Panc1 (cell line): ENCODE results near the gene GPBP1L1. TPM values are rescaled to one million over a fixed set of nuclear protein-coding genes. Genes with fewer than 3 reads are reported as not detected.

Source experiments
- ATAC-seq: fragments of 200-7000 bp; cut with Tn5 transposase; 2 replicates; pipeline ENCODE4 v1.9.1; 2020; ENCODE audit warnings: mild to moderate bottlenecking, moderate library complexity
- BruUV-seq: library from RNA; stranded (reverse); fragments of 400-500 nt; replicated peaks from 2 replicates; lab custom pipeline; 2021; lab: Mats Ljungman, UMichigan
- CTCF ChIA-PET: fragments of 300-600 bp; sonication (Branson Sonifier 250); formaldehyde crosslinking; loops from one replicate; lab custom pipeline; 2022; ENCODE audit warnings: antibody characterized with exemption; lab: Charles Lee
- POLR2A ChIA-PET: fragments of 300-600 bp; sonication (Branson Sonifier 250); formaldehyde crosslinking; loops from one replicate; lab custom pipeline; 2022; ENCODE audit warnings: antibody characterized with exemption; lab: Charles Lee
- DNase-seq: peaks from one replicate; pipeline ENCODE4 v3.0.0-alpha.2; 2010; ENCODE audit warnings: low read depth, low spot score
- H3K27ac ChIP-seq: 2 replicates; pipeline ENCODE4 v1.5.1; 2011; ENCODE audit warnings: mild to moderate bottlenecking, low read length, inconsistent platforms
- H3K27me3 ChIP-seq: fragments of 200-500 bp; sonication (Bioruptor generic); 2 replicates; pipeline ENCODE4 v1.6.0; 2014; ENCODE audit warnings: low read length, inconsistent platforms; ENCODE audit not compliant: control insufficient read depth, insufficient read depth
- H3K36me3 ChIP-seq: fragments of 200-500 bp; sonication (Bioruptor generic); 2 replicates; pipeline ENCODE4 v1.5.1; 2014; ENCODE audit warnings: inconsistent platforms, mild to moderate bottlenecking, low read length, moderate library complexity; ENCODE audit not compliant: control insufficient read depth, insufficient read depth
- H3K4me1 ChIP-seq: 2 replicates; pipeline ENCODE4 v1.5.1; 2011; ENCODE audit warnings: inconsistent platforms, mild to moderate bottlenecking, low read length, moderate library complexity; ENCODE audit not compliant: control insufficient read depth, insufficient read depth
- H3K4me3 ChIP-seq, 2 experiments: 2 replicates each; pipeline ENCODE4 v1.5.1; 2011 to 2012; ENCODE audit warnings: low read depth in 2 of 2, low read length in 2 of 2, mild to moderate bottlenecking in 2 of 2, inconsistent platforms in 1 of 2, moderate library complexity in 1 of 2
- H3K9me3 ChIP-seq: fragments of 200-500 bp; sonication (Bioruptor generic); 2 replicates; pipeline ENCODE4 v1.5.1; 2014; ENCODE audit warnings: low read depth, mild to moderate bottlenecking, inconsistent platforms, low read length, moderate library complexity; ENCODE audit not compliant: control insufficient read depth, insufficient read depth
- CTCF ChIP-seq: fragments of 450-650 bp; IDR thresholded peaks from 2 replicates; pipeline ENCODE4 v1.5.1; 2017; ENCODE audit warnings: mild to moderate bottlenecking
- POLR2AphosphoS5 ChIP-seq: IDR thresholded peaks from 2 replicates; pipeline ENCODE4 v1.6.1; 2012; ENCODE audit warnings: mild to moderate bottlenecking, low read depth, low read length, moderate library complexity
- REST ChIP-seq, 2 experiments: IDR thresholded peaks; 2 replicates each; pipeline ENCODE4 v1.6.1; 2011 to 2012; ENCODE audit warnings: low read depth in 2 of 2, control low read depth in 1 of 2, low read length in 1 of 2, mild to moderate bottlenecking in 1 of 2, moderate library complexity in 1 of 2; ENCODE audit not compliant: insufficient read depth in 1 of 2
- SIN3A ChIP-seq: IDR thresholded peaks from 2 replicates; pipeline ENCODE4 v1.6.1; 2012; ENCODE audit warnings: low read depth, mild to moderate bottlenecking, low read length, moderate library complexity, borderline replicate concordance; ENCODE audit not compliant: insufficient read depth
- TCF7L2 ChIP-seq: IDR thresholded peaks from 2 replicates; pipeline ENCODE4 v1.6.1; 2011; ENCODE audit warnings: mild to moderate bottlenecking, low read depth, low read length, inconsistent platforms
- in situ Hi-C: cut with HindIII; loops from 2 replicates; pipeline ENCODE4 v1.10.0; 2016; ENCODE audit warnings: low sequenced_read_pairs, low pct_unique_long_range_greater_than_20kb
- intact Hi-C: fragments of 100-400 bp; cut with micrococcal nuclease; formaldehyde crosslinking; loops from one replicate; pipeline ENCODE4 v1.10.0; 2022; ENCODE audit not compliant: unreplicated experiment
- total RNA-seq: library from RNA; stranded (reverse); gene quantifications from one replicate; pipeline ENCODE4 v1.2.1, GENCODE V29; 2021; ENCODE audit not compliant: unreplicated experiment

GPBP1L1 gene
- total RNA-seq, 1 experiment from 2014 or later, result 130 TPM

GRCh38 chr1:45612941-45613579, 73.3 kb downstream of the GPBP1L1 start:
- ChIA-PET CTCF (no interaction called here), POLR2A (interaction anchor here (0.6 kb wide), 1 partner anchor 285 kb away, joined by 4 read pairs; no protein-coding TSS in a partner anchor)
- no peak for ATAC-seq

GRCh38 chr1:45610589-45611226, 75.6 kb downstream of the GPBP1L1 start:
- 0 out of 2 replicates have a peak, but pooled peaks have one; percentile 10 for ATAC-seq
- no peaks in the 10 kb centered on the region for H3K4me1 ChIP-seq
- in situ Hi-C loops, result no loop called here
- DNase-seq, result no peak
- no peaks in the 10 kb centered on the region for H3K27me3 ChIP-seq
- H3K36me3 ChIP-seq, result peaks cover 18% of the 10 kb centered on the region
- no peak overlapping the region for H3K27ac ChIP-seq
- ChIA-PET POLR2A (no interaction called here), CTCF (no interaction called here)
- intact Hi-C loops, result no loop called here
- BruUV-seq, result no TSS peak
- no peak overlapping the region for H3K4me3 ChIP-seq
- no peaks in the 10 kb centered on the region for H3K9me3 ChIP-seq
- TF ChIP-seq TCF7L2, result no peak
- no peak for TF ChIP-seq SIN3A
- no peak for TF ChIP-seq REST (IDR thresholded peaks at IDR 0.05; ENCODE audit: insufficient read depth in 1 of 2, low read depth in 2 of 2, low read length in 1 of 2)
- no peak for TF ChIP-seq POLR2AphosphoS5

More at GRCh38 chr1:45612941-45613579, 73.3 kb downstream of the GPBP1L1 start:
- Histone ChIP-seq H3K27me3 (no peaks in the 10 kb centered on the region), H3K9me3 (no peaks in the 10 kb centered on the region), H3K4me1 (no peaks in the 10 kb centered on the region), H3K36me3 (peaks cover 24% of the 10 kb centered on the region), H3K4me3 (no peak overlapping the region), H3K27ac (no peak overlapping the region)
- in situ Hi-C loops (no loop called here), intact Hi-C loops (no loop called here)
- no peak for DNase-seq
- TF ChIP-seq TCF7L2, result no peak
- TF ChIP-seq REST (IDR thresholded peaks at IDR 0.05; ENCODE audit: insufficient read depth in 1 of 2, low read depth in 2 of 2, low read length in 1 of 2), result no peak
- TF ChIP-seq POLR2AphosphoS5, result no peak
- no peak for TF ChIP-seq SIN3A
- no peak for TF ChIP-seq CTCF
- no TSS peak for BruUV-seq
